ENCODE data around the gene IP6K1. TPM values are rescaled to one million over a fixed set of nuclear protein-coding genes. Genes with fewer than 3 reads are reported as not detected.

IP6K1 gene
- polyA plus RNA-seq, 1 donor (not counting 4 experiments of a cell fraction or from before 2014, with no cell fraction given), result 24.5 TPM

- H3K9me3 ChIP-seq (ENCODE audit: control insufficient read depth, low read depth, low read length), result no peaks in the 10 kb centered on the region
- H3K9me1 ChIP-seq (ENCODE audit: control insufficient read depth, extremely low read depth, insufficient read depth, low read length), result no peaks in the 10 kb centered on the region
- H3K79me2 ChIP-seq (ENCODE audit: control insufficient read depth, insufficient read depth, low read length), result no peaks in the 10 kb centered on the region
- no peak overlapping the region for H3K4me2 ChIP-seq (ENCODE audit: control insufficient read depth, extremely low read depth, insufficient read depth, low read depth, low read length)
- no peak overlapping the region for H3K9ac ChIP-seq (ENCODE audit: control insufficient read depth, extremely low read depth, insufficient read depth, low read length)
- peaks cover 27 to 35% of the 10 kb centered on the region in 2 experiments for H3K36me3 ChIP-seq (ENCODE audit: control insufficient read depth in 2 of 2, extremely low read depth in 1 of 2, insufficient read depth in 2 of 2, low read length in 2 of 2)
- H4K20me1 ChIP-seq (ENCODE audit: control insufficient read depth, extremely low read depth, insufficient read depth, low read length), result no peaks in the 10 kb centered on the region
- TF ChIP-seq CTCF (optimal IDR thresholded peaks at IDR 0.05 in 1 of 3, IDR thresholded peaks at IDR 0.05 in 1 of 3, conservative IDR thresholded peaks at IDR 0.05 in 1 of 3; ENCODE audit: extremely low read depth in 1 of 3, insufficient read depth in 2 of 3, low read length in 3 of 3) (no peak), EZH2 (IDR thresholded peaks at IDR 0.05; ENCODE audit: low read length) (no peak)
- DNase-seq (ENCODE audit: low read depth, low spot score), result no peak
- H3K4me1 ChIP-seq (ENCODE audit: control insufficient read depth, extremely low read depth, insufficient read depth, low read length), result peaks cover 4% of the 10 kb centered on the region
- dilution Hi-C loops (cut with MboI; ENCODE audit: extremely low pct_ligation_motif_present, low sequenced_read_pairs), result no loop called here
- H3K27ac ChIP-seq (ENCODE audit: control insufficient read depth, insufficient read depth, low read length), result no peak overlapping the region
- no peak overlapping the region for H2AFZ ChIP-seq (ENCODE audit: control insufficient read depth, low read length)
- H3K4me3 ChIP-seq (ENCODE audit: control insufficient read depth in 2 of 3, extremely low read depth in 1 of 3, insufficient read depth in 2 of 3, low read depth in 1 of 3, low read length in 3 of 3), result no peak overlapping the region
- FAIRE-seq, result no peak
- no peaks in the 10 kb centered on the region for H3K27me3 ChIP-seq (ENCODE audit: control insufficient read depth, extremely low read depth, insufficient read depth, low read length)
Observed at GRCh38 chr3:49704629-49705028, 81.7 kb downstream of the IP6K1 start.

DNA sequence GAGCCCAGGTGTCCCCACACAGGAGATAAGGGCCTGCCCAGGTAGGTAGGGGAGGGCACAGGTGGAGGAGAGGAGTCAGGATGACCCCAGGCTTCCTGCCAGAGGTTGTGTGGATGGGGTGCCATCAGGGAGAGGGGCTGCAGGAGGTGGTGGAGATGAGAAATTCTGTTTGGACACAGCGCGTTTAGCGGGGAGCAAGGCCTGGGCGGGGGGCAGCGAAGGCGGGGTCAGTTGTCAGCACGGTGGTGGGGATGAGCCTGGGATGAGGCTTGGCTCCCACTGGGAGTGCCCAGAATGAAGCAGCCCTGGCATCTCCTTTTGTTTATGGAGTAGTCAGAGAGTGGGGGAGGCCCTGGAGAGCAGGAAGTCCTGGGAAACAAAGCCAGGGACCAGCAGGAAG, 82.4 kb downstream of the IP6K1 start:
- peaks cover 4% of the 10 kb centered on the region for H3K4me1 ChIP-seq (ENCODE audit: control insufficient read depth, extremely low read depth, insufficient read depth, low read length)
- H3K9me3 ChIP-seq (ENCODE audit: control insufficient read depth, low read depth, low read length), result no peaks in the 10 kb centered on the region
- no peak overlapping the region for H3K4me3 ChIP-seq (ENCODE audit: control insufficient read depth in 2 of 3, extremely low read depth in 1 of 3, insufficient read depth in 2 of 3, low read depth in 1 of 3, low read length in 3 of 3)
- H3K9me1 ChIP-seq (ENCODE audit: control insufficient read depth, extremely low read depth, insufficient read depth, low read length), result no peaks in the 10 kb centered on the region
- no peak overlapping the region for H3K9ac ChIP-seq (ENCODE audit: control insufficient read depth, extremely low read depth, insufficient read depth, low read length)
- no peak overlapping the region for H2AFZ ChIP-seq (ENCODE audit: control insufficient read depth, low read length)
- DNase-seq (ENCODE audit: low read depth, low spot score), result no peak
- no peak overlapping the region for H3K4me2 ChIP-seq (ENCODE audit: control insufficient read depth, extremely low read depth, insufficient read depth, low read depth, low read length)
- H3K79me2 ChIP-seq (ENCODE audit: control insufficient read depth, insufficient read depth, low read length), result no peaks in the 10 kb centered on the region
- FAIRE-seq, result no peak
- TF ChIP-seq CTCF (optimal IDR thresholded peaks at IDR 0.05 in 1 of 3, IDR thresholded peaks at IDR 0.05 in 1 of 3, conservative IDR thresholded peaks at IDR 0.05 in 1 of 3; ENCODE audit: extremely low read depth in 1 of 3, insufficient read depth in 2 of 3, low read length in 3 of 3), result no peak
- no peak for TF ChIP-seq EZH2 (IDR thresholded peaks at IDR 0.05; ENCODE audit: low read length)
- no peak overlapping the region for H3K27ac ChIP-seq (ENCODE audit: control insufficient read depth, insufficient read depth, low read length)
- peaks cover 27 to 35% of the 10 kb centered on the region in 2 experiments for H3K36me3 ChIP-seq (ENCODE audit: control insufficient read depth in 2 of 2, extremely low read depth in 1 of 2, insufficient read depth in 2 of 2, low read length in 2 of 2)
- dilution Hi-C loops (cut with MboI; ENCODE audit: extremely low pct_ligation_motif_present, low sequenced_read_pairs), result no loop called here
- no peaks in the 10 kb centered on the region for H4K20me1 ChIP-seq (ENCODE audit: control insufficient read depth, extremely low read depth, insufficient read depth, low read length)
- H3K27me3 ChIP-seq (ENCODE audit: control insufficient read depth, extremely low read depth, insufficient read depth, low read length), result no peaks in the 10 kb centered on the region
